Fibroblast of the conjunctiva (primary cell): ENCODE measurements around the gene DSP.

Source experiments
- DNase-seq: peaks from one replicate; pipeline ENCODE4 v3.0.0-alpha.2; 2010; ENCODE audit warnings: low read depth

Gene DSP, protein sequence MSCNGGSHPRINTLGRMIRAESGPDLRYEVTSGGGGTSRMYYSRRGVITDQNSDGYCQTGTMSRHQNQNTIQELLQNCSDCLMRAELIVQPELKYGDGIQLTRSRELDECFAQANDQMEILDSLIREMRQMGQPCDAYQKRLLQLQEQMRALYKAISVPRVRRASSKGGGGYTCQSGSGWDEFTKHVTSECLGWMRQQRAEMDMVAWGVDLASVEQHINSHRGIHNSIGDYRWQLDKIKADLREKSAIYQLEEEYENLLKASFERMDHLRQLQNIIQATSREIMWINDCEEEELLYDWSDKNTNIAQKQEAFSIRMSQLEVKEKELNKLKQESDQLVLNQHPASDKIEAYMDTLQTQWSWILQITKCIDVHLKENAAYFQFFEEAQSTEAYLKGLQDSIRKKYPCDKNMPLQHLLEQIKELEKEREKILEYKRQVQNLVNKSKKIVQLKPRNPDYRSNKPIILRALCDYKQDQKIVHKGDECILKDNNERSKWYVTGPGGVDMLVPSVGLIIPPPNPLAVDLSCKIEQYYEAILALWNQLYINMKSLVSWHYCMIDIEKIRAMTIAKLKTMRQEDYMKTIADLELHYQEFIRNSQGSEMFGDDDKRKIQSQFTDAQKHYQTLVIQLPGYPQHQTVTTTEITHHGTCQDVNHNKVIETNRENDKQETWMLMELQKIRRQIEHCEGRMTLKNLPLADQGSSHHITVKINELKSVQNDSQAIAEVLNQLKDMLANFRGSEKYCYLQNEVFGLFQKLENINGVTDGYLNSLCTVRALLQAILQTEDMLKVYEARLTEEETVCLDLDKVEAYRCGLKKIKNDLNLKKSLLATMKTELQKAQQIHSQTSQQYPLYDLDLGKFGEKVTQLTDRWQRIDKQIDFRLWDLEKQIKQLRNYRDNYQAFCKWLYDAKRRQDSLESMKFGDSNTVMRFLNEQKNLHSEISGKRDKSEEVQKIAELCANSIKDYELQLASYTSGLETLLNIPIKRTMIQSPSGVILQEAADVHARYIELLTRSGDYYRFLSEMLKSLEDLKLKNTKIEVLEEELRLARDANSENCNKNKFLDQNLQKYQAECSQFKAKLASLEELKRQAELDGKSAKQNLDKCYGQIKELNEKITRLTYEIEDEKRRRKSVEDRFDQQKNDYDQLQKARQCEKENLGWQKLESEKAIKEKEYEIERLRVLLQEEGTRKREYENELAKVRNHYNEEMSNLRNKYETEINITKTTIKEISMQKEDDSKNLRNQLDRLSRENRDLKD (N-terminal part only)

DNA sequence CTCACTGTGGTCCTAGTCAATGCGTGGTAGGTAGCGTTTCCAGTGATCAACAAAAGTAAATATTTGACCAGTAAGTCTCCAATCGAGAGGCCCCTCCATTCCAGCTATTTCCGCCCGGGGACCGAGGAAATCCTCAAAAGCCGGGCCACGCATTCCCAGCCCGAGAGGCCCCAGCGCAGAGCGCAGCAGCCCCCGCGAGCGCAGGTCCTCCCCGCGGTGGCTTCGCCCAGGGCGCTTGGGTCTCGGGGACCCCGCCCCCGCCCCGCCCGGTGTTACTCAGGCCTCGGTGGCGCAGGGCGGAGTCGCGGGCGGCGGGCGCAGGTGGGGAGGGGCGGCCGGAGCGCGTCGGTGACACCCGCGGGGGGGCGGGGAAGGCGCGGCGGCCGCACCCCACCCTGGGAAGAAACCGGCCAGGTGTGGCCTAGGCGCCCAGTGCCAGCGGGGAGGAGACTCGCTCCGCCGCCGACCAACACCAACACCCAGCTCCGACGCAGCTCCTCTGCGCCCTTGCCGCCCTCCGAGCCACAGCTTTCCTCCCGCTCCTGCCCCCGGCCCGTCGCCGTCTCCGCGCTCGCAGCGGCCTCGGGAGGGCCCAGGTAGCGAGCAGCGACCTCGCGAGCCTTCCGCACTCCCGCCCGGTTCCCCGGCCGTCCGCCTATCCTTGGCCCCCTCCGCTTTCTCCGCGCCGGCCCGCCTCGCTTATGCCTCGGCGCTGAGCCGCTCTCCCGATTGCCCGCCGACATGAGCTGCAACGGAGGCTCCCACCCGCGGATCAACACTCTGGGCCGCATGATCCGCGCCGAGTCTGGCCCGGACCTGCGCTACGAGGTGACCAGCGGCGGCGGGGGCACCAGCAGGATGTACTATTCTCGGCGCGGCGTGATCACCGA, at the start of gene DSP:
Gene DSP (plus strand): TSS at position 497 of the 890 bp plus-strand sequence. CDS start 245 bp downstream, at position 742.
- DNase-seq = no peak

DNA sequence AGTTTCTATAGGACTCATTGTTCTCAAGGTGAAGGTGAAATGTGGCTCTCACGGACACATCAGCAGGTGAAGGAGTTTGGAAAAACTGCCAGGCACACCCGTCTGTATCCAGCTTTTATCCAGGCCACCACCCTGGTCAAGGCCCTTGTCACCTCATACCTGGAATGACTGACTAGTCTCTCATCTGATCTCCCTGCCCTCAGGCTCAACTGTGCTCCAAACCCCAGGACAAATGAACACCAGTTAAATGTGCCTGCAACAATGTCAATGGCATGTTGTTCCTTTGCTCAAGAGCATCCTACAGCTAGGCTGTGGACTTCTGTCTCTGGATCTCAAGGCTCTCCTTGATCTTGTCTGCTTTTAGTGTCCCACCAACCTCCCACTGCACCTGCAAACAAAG, 47.6 kb upstream of the DSP start:
- DNase-seq = no peak

DNA sequence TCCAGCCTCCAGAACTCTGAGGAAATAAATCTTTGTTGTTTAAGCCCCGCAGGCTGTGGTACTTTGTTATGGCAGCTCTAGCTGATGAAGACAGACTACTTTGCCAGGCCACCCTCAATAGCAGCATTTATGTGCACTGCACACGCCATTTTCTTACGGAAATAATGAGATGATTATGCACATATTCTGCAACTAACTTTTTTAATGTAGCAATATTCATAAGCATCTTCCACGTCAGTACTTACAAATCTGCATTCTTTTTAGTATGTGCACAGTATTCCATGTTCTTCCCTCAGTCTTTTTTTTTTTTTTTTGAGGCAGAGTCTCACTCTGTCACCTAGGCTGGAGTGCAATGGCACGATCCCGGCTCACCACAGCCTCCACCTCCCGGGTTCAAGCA, 46.8 kb upstream of the DSP start:
- no peak for DNase-seq

GRCh38 chr6:7496266-7496875, 45.1 kb upstream of the DSP start:
- no peak for DNase-seq

DNA sequence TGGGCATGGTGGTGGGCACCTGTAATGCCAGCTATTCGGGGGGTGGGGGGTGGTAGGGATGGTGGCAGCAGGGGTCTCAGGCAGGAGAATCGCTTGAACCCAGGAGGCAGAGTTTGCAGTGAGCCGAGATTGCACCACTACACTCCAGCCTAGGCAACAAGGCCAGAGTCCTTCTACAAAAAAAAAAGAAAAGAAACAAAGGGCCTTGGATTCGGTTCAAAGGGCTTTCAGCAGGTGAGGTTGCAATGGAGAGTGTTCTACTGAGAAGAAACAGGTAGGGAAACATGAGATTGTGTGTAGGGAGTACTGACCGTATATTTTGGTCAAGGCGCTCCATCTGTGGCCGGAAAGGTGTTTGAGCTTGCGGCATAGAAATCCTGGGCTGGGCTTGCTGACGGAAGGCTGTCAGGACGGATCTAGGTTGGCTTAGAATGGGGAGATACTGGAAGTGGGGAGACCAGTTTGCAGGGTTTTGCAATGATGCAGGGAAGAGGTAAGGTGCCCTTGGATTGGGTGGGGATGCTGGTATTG, 40.7 kb upstream of the DSP start:
- no peak for DNase-seq

DNA sequence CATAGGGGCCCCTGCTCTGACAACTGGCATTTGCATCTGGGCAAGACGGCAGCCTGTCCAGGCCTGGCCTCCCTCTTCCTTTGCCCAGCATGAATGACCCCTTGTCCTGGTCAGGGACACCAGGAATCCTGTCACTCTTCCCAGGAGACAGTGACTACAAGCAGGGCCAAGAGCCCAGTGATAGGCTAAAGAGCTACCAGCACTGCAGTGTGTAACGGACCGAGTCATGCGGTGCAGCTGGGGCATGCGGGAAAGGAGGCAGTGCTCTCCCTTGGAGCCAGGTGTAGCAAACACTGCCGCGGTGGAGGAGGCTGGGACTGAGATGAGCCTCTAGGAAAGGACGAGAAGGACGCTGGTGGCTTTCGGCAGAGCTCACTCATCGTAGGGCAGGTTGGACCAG, 38.7 kb upstream of the DSP start:
- no peak for DNase-seq

DNA sequence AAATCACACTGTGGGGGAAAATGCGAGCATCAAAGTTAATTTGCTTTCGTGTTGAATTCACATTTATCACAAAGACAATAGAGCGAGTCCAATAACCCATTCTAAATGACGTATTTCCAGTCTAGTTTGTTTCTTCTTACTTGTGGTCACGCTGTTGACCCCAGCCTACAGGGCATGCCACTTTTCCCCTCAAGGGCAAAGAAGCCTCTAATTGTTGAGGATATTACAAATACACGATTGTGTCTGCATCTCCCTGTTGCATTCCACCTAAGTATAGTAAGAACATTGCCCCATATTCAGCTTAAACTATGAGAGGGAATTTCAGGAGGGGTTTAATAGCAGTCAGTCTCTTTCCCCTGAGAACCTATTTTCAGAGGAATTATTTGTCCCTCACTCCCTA, 37.4 kb upstream of the DSP start:
- DNase-seq = no peak

DNA sequence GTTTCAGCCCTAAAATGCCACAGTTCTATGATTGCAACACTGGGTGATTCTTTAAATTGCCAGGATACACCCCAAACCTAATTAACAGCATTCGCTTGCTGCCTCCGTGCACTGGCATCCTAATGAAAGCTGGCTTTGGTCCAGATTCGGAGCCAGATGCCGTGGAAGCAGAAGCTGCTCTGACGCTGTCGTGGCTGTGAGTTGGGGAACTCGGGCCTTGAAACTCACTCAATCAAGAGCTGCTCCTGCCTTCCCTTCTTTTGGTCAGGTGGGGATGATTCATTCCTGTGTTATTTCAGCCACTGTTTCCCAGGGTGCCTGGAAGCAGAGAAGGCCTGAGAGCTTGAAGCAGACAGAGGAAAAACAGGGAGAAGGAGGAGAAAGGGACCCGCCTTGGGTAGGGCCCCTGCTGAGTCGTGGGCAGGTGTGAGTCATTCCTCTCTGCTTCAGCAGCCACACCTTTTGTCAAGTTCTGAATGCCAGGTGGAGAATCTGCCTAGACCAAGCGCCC, 36.2 kb upstream of the DSP start:
- DNase-seq = no peak

GRCh38 chr6:7507600-7507999, 33.9 kb upstream of the DSP start:
- no peak for DNase-seq

GRCh38 chr6:7512320-7512719, 29.2 kb upstream of the DSP start:
- DNase-seq = no peak

DNA sequence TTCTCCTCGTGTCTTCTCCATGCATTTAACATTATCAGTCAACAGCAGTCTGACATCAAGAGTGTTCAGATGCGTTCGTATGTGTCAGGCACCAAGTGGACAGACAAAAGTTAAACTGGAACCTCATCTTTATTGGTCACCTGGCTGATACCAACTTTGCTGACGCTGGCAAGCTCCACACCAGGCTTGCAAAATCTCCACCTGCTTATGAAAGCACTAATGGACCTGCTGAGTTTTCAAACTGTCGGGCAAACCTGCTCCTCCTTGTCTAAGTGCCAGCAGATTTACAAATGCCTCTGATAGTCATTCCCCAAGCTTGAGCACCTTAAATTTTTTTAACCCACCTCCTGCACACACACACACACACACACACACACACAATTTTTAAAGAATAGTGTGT, 27.9 kb upstream of the DSP start:
- DNase-seq = no peak

DNA sequence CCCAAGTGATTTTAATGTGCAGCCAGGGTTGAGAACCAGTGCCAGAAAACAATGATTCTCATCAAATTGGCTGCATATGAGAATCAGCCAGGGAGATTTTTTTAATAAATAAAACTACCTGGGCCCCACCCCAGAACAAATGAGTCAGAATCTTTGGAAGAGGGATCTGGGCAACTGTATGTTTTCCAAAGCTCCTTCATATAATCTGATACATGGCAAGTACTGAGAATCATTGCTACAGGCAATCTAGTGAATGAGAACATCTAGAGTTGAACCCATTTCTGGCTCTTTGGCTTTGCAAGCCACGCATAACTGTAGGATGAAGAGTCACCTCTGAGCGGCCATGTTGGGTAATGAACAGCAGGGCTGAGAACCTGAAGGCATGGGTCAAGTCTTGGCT, 26.1 kb upstream of the DSP start:
- DNase-seq = no peak

DNA sequence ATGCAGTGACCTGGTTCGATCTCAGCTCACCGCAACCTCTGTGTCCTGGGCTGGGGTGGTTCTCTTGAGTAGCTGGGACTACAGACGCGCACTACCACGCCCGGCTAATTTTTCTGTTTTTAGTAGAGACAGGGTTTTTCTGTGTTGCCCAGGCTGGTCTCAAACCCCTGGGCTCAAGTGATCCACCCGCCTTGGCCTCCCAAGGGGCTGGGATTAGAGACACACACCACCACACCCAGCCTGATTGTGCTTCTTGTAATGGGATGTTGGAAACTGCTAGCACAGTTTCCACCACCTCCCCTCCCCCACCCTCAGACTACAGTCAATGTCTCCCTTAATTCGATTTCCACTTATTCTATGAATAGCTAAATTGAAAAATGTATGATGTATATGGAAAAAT, 22.6 kb upstream of the DSP start:
- no peak for DNase-seq

DNA sequence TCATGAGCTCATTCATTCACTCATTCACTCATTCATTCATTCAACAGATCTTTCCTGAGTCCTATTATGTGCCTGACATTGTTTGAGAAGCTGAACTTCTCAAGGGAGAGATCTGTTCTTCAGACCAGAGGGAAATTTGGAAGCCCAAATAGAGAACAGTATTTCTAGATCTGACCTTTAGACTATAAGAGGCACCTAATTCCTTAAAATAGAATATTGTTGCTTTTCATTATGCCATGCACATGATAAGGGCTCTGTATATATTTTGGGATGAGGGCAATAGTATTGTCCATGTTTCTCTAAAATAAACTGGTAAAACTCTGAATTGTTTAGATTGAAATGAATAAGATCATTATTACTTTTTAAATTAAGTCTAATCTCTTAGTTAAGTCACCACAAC, 18.6 kb upstream of the DSP start:
- no peak for DNase-seq

GRCh38 chr6:7523922-7524321, 17.5 kb upstream of the DSP start:
- no peak for DNase-seq

GRCh38 chr6:7526755-7527154, 14.7 kb upstream of the DSP start:
- DNase-seq = no peak

GRCh38 chr6:7528565-7528964, 12.9 kb upstream of the DSP start:
- no peak for DNase-seq

DNA sequence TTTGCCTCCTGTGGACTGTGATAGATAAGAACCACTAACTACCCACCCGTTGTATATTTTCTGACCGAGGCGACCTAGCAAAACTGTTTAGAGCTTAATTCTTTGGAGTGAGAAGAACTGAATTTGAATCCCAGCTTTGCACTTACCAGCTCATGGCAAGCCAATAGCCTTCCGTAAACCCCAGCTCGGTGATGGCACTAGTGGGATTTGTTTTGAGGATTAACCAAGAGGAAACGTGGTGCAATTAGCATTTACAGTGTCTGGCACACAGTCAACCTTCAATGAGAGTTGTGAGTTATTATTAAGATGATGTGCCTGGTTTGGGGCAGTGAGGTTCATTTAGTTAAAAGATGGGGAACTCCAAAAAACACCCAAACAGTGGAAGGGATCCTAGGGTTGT, 12.3 kb upstream of the DSP start:
- DNase-seq = no peak

- DNase-seq = no peak
Measured at GRCh38 chr6:7532232-7532631, 9.2 kb upstream of the DSP start.

GRCh38 chr6:7532821-7533220, 8.7 kb upstream of the DSP start:
- DNase-seq = no peak

DNA sequence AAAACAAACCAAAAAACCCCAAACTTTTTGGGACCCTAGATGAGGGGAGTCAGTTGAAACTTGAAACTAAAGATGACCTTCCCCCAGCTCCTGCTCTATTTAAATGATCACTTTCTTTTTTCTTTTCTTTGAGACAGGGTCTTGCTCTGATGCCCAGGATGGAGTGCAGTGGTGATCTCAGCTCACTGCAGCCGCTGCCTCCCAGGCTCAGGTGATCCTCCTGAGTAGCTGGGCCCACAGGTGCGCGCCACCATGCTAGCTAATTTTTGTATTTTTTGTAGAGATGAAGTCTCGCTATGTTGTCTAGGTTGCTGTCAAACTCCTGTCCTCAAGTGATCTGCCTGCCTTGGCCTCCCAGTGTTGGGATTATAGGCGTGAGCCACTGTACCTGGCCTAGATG, 7.3 kb upstream of the DSP start:
- DNase-seq = no peak
